Measurements from ENCODE around the gene ZBTB7C.

The ZBTB7C gene

DNA sequence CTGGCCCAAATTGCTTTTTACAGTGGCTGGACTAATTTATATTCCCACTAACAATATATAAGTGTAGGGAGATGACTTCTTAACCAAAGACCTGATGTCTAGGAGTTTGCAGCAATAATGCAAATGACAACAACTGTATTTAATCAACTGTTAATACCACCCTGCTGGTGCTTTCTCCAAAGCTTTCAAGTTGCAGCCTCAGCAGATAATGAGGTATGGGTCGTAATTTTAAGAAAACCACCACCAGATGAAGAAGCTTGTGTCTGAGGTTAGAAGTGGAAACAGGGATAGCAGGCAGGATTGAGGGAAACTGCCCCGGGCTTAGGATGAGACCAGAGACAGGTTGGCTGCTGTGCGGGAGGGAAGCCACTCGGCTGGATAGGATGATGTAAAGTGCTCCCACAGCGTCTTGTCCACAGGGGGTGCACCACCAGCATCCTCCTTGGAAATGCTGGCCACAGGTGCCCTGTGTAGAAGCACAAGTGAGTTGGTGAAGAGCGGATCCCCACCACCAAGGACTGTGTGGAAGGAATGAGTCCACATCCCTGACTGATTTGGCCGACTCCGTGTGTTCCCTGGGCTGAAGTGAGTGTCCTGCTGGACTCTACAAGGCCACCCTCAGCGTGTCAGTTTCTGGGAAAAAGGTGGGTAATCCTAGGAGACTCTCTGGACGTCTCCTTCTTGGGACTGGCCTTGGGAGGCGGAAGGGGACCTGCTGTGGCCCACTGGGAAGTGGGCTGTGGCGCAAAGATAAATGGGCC lies 402.6 kb downstream of the ZBTB7C start:
- no peak for DNase-seq

DNA sequence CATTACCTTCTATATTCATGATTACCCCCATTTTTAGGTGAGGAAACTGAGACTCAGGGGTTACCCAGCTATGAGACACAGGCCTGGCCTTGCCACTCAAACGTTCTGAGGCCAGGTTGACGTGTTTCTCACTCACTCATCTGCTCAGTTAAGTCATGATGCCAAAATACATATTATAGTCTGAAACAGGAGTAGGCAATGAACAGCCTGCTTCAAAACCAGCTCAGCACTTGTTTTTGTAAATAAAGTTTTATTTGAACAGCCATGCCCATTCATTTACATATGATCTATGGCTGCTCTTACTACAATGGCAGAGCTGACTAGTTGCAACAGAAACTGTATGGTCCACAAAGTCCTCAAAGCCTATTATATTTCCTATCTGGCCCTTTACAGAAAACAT lies 404.6 kb downstream of the ZBTB7C start:
- DNase-seq, result no peak

DNA sequence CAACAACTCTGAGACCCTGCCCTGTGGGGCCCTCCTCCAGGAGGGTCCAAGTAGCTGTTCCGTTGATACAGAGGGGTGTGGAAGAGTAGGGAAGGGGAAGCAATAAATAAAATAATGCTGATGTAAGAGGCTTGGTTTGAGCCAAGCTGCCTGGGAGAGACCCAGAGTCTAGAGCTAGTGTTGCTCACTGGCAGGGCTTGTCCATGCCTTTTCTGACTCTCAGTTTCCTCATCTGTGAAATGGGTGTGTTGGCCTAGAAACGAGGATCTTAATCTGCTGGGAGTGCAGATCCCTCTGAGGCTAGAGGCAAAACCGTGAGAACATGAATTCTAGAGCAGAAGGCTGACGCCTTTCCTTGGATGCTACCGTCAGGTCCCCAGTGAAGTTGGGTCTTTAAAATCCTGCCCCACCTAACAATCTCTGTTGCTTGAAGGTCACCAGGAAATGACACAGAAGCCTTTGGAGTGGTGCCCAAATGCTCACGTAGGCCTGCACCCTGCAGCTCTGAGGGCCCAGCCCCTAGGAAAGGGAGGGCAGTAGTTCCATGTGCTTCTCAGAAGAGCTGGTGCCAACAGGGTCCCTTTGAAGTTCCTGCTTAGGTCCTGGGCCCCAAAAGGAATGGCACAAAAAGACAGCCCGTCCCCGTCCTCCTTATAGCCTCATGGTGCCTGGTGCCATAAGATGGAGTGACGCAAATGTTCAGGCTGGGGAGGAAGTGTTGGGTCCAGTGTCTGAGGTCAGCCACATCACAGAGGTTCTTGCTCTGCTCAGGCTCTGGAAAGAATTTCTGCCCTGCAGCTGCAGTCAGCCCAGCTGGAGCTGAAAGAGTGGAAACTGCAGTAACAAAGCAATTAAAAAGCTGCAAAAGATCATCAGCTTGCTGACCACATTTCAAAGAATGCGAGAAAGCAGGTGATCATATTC lies 405.5 kb downstream of the ZBTB7C start:
- DNase-seq, result no peak

DNA sequence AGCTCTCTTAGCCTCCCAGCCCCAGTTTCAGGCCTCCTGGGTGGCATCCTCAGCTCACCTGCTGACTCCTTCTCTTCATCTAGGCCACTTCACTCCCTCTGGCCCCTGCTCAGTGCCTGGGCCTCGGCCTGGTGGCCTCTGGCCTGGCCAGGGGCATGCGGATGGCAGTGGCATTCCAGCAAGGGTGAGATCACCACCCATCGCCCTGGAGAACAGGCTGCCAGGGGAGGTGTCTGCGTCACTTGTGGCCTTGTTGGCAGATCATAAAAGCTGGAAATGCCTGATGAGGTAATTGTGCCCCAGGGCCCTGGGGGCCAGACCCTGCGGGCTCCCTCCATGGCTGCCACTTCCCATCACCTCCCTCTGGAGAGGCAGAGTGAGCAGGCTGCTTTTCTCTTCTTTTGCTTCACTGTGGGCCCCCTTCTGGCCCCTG lies 406.2 kb downstream of the ZBTB7C start:
- DNase-seq, result no peak

GRCh38 chr18:48000701-48001100 lies 408.5 kb downstream of the ZBTB7C start:
- no peak for DNase-seq

DNA sequence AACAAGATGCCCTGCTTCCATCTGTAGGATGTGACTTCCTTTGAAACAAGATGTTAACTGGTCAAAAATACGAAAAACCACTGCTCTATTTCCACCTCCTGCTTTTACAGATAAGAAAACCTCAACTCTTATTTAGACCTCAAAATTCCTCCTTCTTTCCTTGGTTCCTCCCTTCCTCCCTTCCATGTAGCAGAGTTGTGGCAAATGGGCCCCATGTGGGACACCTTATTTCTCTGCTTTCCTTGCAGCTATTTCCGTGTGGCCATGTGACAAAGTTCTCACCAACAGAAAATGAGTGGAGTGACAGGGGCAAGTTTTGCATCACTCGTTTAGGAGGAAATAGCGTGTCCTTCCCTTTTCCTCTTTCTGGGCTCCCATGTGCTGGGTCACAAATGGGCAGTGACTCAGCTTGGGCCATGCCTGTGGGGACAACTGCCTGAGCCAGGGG lies 409.4 kb downstream of the ZBTB7C start:
- DNase-seq, result no peak

GRCh38 chr18:47997338-47997780 lies 411.8 kb downstream of the ZBTB7C start:
- peak; percentile 70 for DNase-seq

DNA sequence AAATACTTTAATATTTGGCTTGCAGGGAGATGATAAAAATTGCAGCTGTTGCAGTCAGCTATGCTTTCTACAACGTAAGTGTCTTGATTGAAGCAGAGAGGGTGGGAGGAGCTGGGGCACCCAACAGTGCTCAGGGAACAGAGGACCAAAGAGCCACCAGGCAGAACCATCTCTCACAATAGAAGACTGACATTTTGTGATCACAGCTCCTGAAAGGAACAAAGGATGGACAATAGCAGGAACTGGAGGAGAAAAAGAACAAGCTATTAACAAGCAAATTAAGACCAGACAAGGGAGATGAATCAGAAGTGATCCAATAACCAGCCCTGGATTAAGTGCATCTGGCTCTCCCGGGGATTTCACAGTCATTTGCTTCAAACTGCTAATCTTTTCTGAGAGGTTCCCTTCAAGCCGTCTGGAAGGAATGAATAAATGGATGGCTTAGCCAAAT lies 413.1 kb downstream of the ZBTB7C start:
- no peak for DNase-seq

DNA sequence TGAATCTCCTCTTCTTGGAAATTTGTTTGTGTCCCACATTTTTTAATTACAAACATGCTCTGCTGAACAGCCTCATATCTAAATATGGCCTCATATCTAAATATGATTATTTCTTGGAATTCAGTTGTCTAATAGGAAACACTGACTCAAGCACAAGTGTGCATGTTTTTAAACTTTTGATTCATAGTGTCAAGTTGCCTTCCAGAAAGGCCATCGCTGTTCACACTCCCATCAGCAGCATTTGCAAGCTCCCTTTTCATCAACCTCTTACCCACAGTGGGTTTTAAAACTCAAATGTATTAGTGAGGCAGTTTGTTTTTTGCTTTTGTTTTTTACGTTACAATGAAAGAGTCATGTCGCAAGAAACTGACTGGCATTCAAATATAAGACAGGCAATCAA lies 413.5 kb downstream of the ZBTB7C start:
- DNase-seq, result no peak

GRCh38 chr18:47993409-47993808 lies 415.8 kb downstream of the ZBTB7C start:
- no peak for DNase-seq

DNA sequence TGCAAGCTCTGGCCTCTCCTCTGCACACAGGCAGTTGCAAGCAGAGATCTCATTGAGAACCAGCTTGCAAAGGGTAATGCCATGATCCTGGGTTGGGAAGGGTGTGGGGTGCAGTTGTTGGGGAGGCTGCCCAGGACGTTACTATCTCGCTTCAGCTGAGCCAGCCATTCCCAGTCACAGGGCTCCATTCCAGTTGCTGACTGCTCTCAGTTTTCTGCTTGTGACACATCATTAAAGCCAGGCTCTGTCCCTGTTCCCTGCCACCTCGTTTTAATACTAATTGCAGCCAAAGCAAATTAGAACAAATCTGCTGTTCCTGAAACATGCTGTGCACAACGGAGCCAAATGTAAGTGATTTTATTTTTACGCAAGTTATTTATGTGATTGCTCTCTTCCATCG lies 416.2 kb downstream of the ZBTB7C start:
- no peak for DNase-seq

- no peak for DNase-seq
Observed at GRCh38 chr18:47992266-47992665, 416.9 kb downstream of the ZBTB7C start.

DNA sequence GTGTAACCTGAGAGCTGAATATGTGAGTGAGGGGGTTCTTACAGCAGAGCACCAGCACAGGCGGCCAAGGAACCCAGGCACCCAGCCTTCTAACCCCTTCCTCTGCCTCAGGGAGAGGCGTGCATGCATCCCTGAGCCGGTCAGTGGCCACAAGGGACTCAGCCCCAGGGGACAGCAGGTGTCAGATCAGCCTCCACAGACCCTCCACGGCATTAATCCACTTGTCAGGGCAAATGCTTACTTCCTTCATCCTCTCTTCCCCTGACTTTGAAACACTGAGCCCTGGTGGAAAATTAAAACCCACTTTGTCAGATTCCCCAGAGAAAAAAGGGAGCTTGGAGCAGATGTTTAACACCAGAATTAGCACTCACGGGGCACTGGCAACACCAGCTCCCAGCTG lies 418.2 kb downstream of the ZBTB7C start:
- no peak for DNase-seq

DNA sequence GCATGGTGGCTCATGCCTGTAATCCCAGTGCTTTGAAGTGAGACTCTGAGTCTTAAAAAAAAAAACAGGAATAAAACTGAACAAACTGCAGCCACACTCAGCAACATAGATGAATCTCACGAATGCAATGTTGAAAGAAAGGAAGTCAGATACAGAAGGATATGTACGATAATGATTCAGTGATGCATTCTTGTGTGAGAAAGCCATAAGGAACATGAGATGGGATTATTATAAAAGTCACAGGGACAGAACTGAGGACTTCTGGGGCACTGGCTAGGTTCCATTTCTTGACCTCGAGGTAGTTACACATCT lies 421.8 kb downstream of the ZBTB7C start:
- DNase-seq, result no peak

GRCh38 chr18:47986620-47987387 lies 422.4 kb downstream of the ZBTB7C start:
- no peak for DNase-seq

- DNase-seq, result no peak
Observed at GRCh38 chr18:47985866-47986265, 423.3 kb downstream of the ZBTB7C start.

DNA sequence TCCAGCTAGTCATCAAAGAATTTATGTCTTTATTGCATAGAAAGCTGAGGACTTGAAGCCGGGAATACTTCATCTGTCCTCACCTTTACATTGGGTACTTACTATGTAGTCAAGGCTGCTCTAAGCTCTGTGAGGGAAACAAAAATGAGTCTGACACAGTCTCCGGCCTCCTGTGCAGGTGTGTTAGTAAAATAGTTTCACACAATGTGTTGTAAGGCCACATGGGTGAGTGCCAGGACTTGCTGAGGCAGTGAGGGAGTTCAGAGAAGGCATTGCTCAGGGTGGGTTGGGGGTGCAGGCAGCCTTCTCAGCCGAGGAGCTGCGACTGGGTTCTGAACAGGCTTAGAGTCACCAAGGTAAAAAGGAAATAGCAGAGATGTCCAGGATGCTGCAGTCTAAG lies 424.2 kb downstream of the ZBTB7C start:
- DNase-seq, result no peak

- no peak for DNase-seq
Observed at GRCh38 chr18:47983946-47984345, 425.2 kb downstream of the ZBTB7C start.

DNA sequence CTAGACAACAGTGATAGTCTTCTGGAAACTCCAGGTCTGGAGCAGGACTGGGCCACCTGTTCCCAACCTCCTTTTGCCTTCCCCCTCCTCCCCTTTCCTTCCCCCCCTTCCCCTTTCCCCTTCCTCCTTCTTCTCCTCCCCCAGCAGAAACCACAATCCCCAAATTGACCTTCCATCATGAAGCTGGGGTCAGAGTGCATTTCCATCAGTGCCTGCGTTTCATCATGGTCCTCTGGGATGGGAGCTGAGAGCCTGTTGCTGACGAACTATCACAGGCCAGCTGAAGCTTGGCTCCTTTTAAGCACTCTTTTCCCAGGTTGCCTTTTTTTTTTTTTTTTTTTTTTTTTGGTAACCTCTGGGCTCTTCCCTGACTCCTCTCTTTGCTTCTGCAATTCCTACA lies 426.1 kb downstream of the ZBTB7C start:
- no peak for DNase-seq

DNA sequence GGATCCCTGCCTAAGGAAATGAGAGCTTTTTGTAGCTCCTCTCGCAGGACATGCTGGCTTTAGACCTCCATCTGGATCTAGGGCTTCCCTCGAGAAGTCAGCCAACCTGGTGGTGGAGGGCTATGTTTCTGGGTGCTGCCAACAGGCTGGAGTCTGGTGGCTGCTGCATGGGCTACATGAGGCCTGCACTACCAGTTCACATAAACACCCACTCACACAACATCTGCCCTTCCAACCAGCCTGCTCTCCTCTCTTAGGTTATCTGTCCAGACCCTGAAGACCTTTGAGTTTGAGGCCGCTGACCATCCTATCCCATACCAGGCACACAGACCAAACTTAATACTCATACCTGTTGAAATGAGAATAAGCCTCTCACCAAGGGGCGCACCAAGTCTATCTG lies 427.4 kb downstream of the ZBTB7C start:
- no peak for DNase-seq

DNA sequence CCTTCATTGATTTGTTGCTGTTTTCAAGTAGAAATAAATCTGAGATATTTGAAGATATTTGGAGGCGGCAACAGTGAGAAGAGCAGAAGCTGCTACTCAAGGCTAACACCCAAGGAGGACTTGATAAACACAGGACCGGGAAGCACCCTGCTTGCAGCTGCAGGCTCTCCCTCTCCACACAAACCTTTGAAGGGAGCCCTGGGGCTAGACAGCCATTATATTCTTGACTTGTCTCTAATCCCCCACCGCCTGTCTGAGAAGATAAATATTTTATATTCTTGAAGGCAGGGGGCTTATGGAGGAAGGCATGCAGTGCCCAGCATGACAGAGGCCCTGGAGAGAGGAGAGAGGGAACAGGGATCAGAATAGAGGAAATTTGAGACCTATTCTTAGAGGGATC lies 427.9 kb downstream of the ZBTB7C start:
- no peak for DNase-seq

DNA sequence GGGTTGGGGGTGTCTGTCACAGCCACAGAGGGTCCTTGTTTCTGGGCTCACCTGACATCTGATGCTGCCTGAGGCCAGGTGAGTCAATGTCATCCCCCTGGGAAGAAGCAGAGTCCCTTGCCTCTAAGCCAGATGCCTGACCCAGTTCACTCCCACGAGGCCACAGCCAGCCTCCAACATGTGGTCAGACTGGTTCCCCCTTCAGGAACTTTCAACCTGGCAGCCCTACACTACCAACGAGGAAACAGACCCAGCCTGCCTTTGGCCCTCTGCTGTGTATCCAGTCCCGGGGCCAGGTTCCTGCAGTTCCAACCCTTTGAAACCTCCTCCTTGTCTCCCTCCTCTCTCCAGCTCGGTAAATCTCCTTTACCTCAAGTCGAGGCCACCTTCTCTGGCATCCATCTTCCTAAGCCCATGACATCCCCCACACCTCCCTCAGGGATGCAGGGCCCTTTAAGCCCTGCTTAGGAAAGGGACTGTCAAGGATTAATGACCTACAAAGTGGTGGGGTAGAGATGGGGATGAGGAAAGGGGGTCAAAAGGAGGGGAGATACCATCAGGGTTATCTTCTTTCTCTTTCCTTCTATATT lies 429.5 kb downstream of the ZBTB7C start:
- no peak for DNase-seq

DNA sequence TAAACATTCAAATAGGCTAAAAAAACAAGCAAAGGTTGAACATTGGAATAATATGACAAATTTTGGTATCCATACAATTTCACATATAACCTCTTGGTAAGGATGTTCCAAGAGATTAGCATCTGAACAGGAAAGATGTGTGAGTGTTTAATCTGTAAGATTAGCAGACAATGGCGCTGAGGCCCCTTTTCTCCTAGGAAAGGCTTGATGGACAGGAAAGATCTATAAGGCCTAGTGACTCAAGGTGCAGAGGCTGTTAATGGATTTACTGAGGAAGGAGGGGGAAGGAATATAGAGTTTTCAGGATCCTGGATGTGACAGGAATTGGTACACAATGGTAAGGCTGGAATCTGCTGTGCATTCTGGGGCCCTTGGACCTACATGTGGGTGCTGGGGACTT lies 430.6 kb downstream of the ZBTB7C start:
- DNase-seq, result no peak

Measured in activated CD4-positive, alpha-beta T cell treated with anti-CD3 and anti-CD28 coated beads for 48 hours (primary cell).